Activated effector memory CD4-positive, alpha-beta T cell treated with Interleukin-2 at 50 U/mL for 16 hours (primary cell): ENCODE data around the gene IL13.
"Not testable (repeated sequence)": the region's sequence is repeated elsewhere in the genome, so short reads cannot be mapped to it uniquely, and the experiment has no call there.

Experiments used
- DNase-seq: peaks from one replicate; pipeline ENCODE4 v3.0.0-alpha.2; 2020

Gene IL13

GRCh38 chr5:132691755-132692631 is 34.0 kb downstream of the IL13 start:
- DNase-seq = not testable (repeated sequence)

GRCh38 chr5:132692632-132692967 is 34.6 kb downstream of the IL13 start:
- DNase-seq = no peak

GRCh38 chr5:132695956-132696355 is 38.0 kb downstream of the IL13 start:
- no peak for DNase-seq

- no peak for DNase-seq
These were observed 46.9 kb downstream of the IL13 start for GRCh38 chr5:132704875-132705274.

GRCh38 chr5:132708645-132709044 is 50.7 kb downstream of the IL13 start:
- no peak for DNase-seq
